Coronary artery (tissue), 2 donors: ENCODE data around the gene ONECUT3.

ENCODE experiments used
- DNase-seq: peaks from one replicate; pipeline ENCODE4 v3.0.0-alpha.2; 2017; ENCODE audit warnings: low spot score
- H3K27ac ChIP-seq, 2 donors: fragments of 200-600 bp; sonication (generic); one replicate each; pipeline ENCODE4 v1.5.1; 2016 to 2019
- H3K4me3 ChIP-seq: fragments of 200-600 bp; sonication (generic); 2 replicates; pipeline ENCODE4 v1.5.1; 2016; ENCODE audit warnings: mild to moderate bottlenecking, moderate library complexity
- TF ChIP-seq, protein P1 (sequence below): fragments of 200-600 bp; sonication (generic); IDR thresholded peaks from one replicate; pipeline ENCODE4 v1.5.1; 2019; ENCODE audit warnings: antibody characterized with exemption

ONECUT3 gene

GRCh38 chr19:1717200-1717969 lies 35.9 kb upstream of the ONECUT3 start:
- H3K4me3 ChIP-seq = no peak overlapping the region
- H3K27ac ChIP-seq = no peak overlapping the region
- no peak for DNase-seq
- TF ChIP-seq, protein P1, sequence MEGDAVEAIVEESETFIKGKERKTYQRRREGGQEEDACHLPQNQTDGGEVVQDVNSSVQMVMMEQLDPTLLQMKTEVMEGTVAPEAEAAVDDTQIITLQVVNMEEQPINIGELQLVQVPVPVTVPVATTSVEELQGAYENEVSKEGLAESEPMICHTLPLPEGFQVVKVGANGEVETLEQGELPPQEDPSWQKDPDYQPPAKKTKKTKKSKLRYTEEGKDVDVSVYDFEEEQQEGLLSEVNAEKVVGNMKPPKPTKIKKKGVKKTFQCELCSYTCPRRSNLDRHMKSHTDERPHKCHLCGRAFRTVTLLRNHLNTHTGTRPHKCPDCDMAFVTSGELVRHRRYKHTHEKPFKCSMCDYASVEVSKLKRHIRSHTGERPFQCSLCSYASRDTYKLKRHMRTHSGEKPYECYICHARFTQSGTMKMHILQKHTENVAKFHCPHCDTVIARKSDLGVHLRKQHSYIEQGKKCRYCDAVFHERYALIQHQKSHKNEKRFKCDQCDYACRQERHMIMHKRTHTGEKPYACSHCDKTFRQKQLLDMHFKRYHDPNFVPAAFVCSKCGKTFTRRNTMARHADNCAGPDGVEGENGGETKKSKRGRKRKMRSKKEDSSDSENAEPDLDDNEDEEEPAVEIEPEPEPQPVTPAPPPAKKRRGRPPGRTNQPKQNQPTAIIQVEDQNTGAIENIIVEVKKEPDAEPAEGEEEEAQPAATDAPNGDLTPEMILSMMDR = no peak

DNA sequence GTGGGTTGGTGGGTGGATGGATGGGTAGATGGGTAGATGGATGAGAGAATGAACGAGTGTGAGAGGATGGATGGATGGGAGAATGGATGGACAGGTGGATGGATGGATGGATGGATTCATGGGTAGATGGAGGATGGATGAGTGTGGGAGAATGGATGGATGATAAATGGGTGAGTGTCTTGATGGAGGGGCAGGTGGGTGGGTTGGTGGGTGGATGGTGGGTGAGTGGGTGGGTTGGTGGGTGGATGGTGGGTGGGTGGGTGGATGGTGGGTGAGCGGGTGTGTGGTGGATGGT lies 35.4 kb upstream of the ONECUT3 start:
- TF ChIP-seq, protein P1 = no peak
- DNase-seq = no peak
- H3K4me3 ChIP-seq = no peak overlapping the region
- H3K27ac ChIP-seq = no peak overlapping the region

DNA sequence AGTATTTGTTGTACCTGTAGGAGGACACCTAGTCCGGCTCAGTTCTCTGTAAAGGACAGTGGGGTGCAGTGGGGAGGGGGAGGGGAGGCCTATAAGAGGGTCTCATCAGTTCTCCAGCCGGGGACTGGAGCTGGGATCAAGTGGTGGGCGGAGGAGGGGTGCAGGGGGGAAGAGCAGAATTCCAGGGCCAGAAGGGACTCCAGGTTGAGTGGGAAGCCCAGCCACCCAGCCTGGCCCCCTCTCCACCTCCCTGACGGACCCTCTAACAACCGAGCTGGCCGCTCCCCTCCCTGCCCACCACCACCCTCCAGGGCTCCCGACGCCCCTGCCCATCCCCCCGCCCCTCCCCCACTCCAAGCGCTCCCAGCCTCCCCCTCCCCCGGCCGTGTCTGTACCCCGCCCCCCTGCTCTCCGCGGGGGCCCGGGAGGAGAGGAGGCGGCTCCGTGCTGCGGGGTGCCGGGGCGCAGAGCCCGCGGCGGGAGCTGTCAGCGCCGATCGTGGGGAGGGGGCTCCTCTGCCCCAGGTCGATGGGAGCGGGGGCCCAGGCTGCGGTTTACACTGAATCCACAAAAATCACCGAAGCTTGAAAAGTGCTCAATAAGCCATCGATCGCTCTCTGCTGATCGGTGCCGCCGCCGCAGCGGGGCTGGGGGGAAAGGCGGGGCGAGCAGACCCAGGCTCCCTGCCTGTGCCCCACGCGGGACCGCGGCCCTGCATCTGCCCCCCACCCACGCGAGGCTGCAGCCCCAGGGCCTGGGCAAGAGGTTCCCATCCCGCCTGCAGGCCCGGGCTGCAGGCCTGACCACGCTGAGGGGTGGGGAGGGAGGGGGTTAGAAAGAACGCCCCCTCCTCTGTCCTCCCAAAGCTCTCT lies 34.6 kb upstream of the ONECUT3 start:
- no peak for DNase-seq
- no peak overlapping the region for H3K4me3 ChIP-seq
- TF ChIP-seq, protein P1 = no peak
- no peak overlapping the region for H3K27ac ChIP-seq

- H3K27ac ChIP-seq = no peak overlapping the region
- H3K4me3 ChIP-seq = no peak overlapping the region
- no peak for DNase-seq
- TF ChIP-seq, protein P1 = no peak
Observed at GRCh38 chr19:1719519-1719918, 33.8 kb upstream of the ONECUT3 start.

GRCh38 chr19:1720237-1720636 lies 33.1 kb upstream of the ONECUT3 start:
- TF ChIP-seq, protein P1 = no peak
- H3K4me3 ChIP-seq = no peak overlapping the region
- H3K27ac ChIP-seq = no peak overlapping the region
- DNase-seq = no peak

- Histone ChIP-seq H3K4me3 (peak overlapping the region; percentile 68), H3K27ac (no peak overlapping the region)
- no peak for DNase-seq
- TF ChIP-seq, protein P1 = no peak
Observed at GRCh38 chr19:1725100-1726064, 27.9 kb upstream of the ONECUT3 start.
